Measurements from ENCODE around the gene RNU6-1.

RNU6-1 gene

GRCh38 chr15:67807836-67808235, 32.0 kb downstream of the RNU6-1 start:
- DNase-seq (ENCODE audit: extremely low read depth, insufficient read length): no peak
- TF ChIP-seq CTCF (IDR thresholded peaks at IDR 0.05; ENCODE audit: insufficient read depth, low read length, poor library complexity, severe bottlenecking): no peak
- H3K4me3 ChIP-seq (replicated peaks; ENCODE audit: low read depth, low read length): no peak overlapping the region
- H3K27me3 ChIP-seq (replicated peaks; ENCODE audit: control insufficient read depth, insufficient read depth, low read length): no peaks in the 10 kb centered on the region
- H3K36me3 ChIP-seq (ENCODE audit: control insufficient read depth, insufficient read depth, low read length): no peaks in the 10 kb centered on the region

GRCh38 chr15:67807141-67807540, 32.7 kb downstream of the RNU6-1 start:
- no peak overlapping the region for H3K4me3 ChIP-seq (replicated peaks; ENCODE audit: low read depth, low read length)
- no peak for DNase-seq (ENCODE audit: extremely low read depth, insufficient read length)
- H3K36me3 ChIP-seq (ENCODE audit: control insufficient read depth, insufficient read depth, low read length): no peaks in the 10 kb centered on the region
- no peak for TF ChIP-seq CTCF (IDR thresholded peaks at IDR 0.05; ENCODE audit: insufficient read depth, low read length, poor library complexity, severe bottlenecking)
- no peaks in the 10 kb centered on the region for H3K27me3 ChIP-seq (replicated peaks; ENCODE audit: control insufficient read depth, insufficient read depth, low read length)

- H3K4me3 ChIP-seq (replicated peaks; ENCODE audit: low read depth, low read length): no peak overlapping the region
- no peak for TF ChIP-seq CTCF (IDR thresholded peaks at IDR 0.05; ENCODE audit: insufficient read depth, low read length, poor library complexity, severe bottlenecking)
- no peaks in the 10 kb centered on the region for H3K27me3 ChIP-seq (replicated peaks; ENCODE audit: control insufficient read depth, insufficient read depth, low read length)
- H3K36me3 ChIP-seq (ENCODE audit: control insufficient read depth, insufficient read depth, low read length): no peaks in the 10 kb centered on the region
- no peak for DNase-seq (ENCODE audit: extremely low read depth, insufficient read length)
Observed at GRCh38 chr15:67806536-67806935, 33.3 kb downstream of the RNU6-1 start.

GRCh38 chr15:67805666-67806516, 34.0 kb downstream of the RNU6-1 start:
- no peaks in the 10 kb centered on the region for H3K36me3 ChIP-seq (ENCODE audit: control insufficient read depth, insufficient read depth, low read length)
- no peak for DNase-seq (ENCODE audit: extremely low read depth, insufficient read length)
- no peak overlapping the region for H3K4me3 ChIP-seq (replicated peaks; ENCODE audit: low read depth, low read length)
- H3K27me3 ChIP-seq (replicated peaks; ENCODE audit: control insufficient read depth, insufficient read depth, low read length): no peaks in the 10 kb centered on the region
- TF ChIP-seq CTCF (IDR thresholded peaks at IDR 0.05; ENCODE audit: insufficient read depth, low read length, poor library complexity, severe bottlenecking): no peak

- no peaks in the 10 kb centered on the region for H3K27me3 ChIP-seq (replicated peaks; ENCODE audit: control insufficient read depth, insufficient read depth, low read length)
- no peaks in the 10 kb centered on the region for H3K36me3 ChIP-seq (ENCODE audit: control insufficient read depth, insufficient read depth, low read length)
- TF ChIP-seq CTCF (IDR thresholded peaks at IDR 0.05; ENCODE audit: insufficient read depth, low read length, poor library complexity, severe bottlenecking): no peak
- no peak for DNase-seq (ENCODE audit: extremely low read depth, insufficient read length)
- H3K4me3 ChIP-seq (replicated peaks; ENCODE audit: low read depth, low read length): no peak overlapping the region
Observed at GRCh38 chr15:67805008-67805665, 34.7 kb downstream of the RNU6-1 start.

All from GM06990 (cell line).